Left lung (tissue), 10 donors: Measurements from ENCODE around the gene ZNF281. TPM values are rescaled to one million over a fixed set of nuclear protein-coding genes. Genes with fewer than 3 reads are reported as not detected.

Experiments
- ATAC-seq: fragments of 200-7000 bp; cut with Tn5 transposase; one replicate; pipeline ENCODE4 v1.9.1; 2020; ENCODE audit warnings: moderate library complexity
- DNase-seq, 4 donors: peaks; one replicate each; pipeline ENCODE4 v3.0.0-alpha.2; 2013 to 2020
- H3K27ac ChIP-seq, 2 donors: fragments of 200-600 bp; sonication (generic) in 1 of 2; one replicate each; pipeline versions ENCODE4 v1.5.0 to v1.8.0; 2020 to 2021
- H3K27me3 ChIP-seq, 2 donors: fragments of 200-600 bp; sonication (generic) in 1 of 2; one replicate each; pipeline versions ENCODE4 v1.5.0 to v1.8.0; 2020 to 2021
- H3K36me3 ChIP-seq, 2 donors: fragments of 200-600 bp; sonication (generic) in 1 of 2; one replicate each; pipeline versions ENCODE4 v1.5.0 to v1.8.0; 2020 to 2021
- H3K4me1 ChIP-seq, 2 donors: fragments of 200-600 bp; one replicate each; pipeline ENCODE4 v1.8.0; 2021
- H3K4me3 ChIP-seq, 2 donors: fragments of 200-600 bp; sonication (generic) in 1 of 2; one replicate each; pipeline versions ENCODE4 v1.5.0 to v1.8.0; 2020 to 2021; ENCODE audit warnings: mild to moderate bottlenecking in 1 of 2
- H3K9me3 ChIP-seq, 2 donors: fragments of 200-600 bp; sonication (generic) in 1 of 2; one replicate each; pipeline versions ENCODE4 v1.5.0 to v1.8.0; 2020 to 2021
- intact Hi-C, 2 donors: fragments of 100-400 bp; cut with DNase I; formaldehyde crosslinking; loops; one replicate each; pipeline versions ENCODE4 v1.11.2 to v1.14.2; 2022
- polyA plus RNA-seq, 6 donors: library from polyadenylated mRNA; unstranded; fragments of 120-200 nt; gene quantifications; one replicate each; pipeline ENCODE4 v1.2.1, GENCODE V29; 2013; ENCODE audit not compliant: insufficient read length in 6 of 6
- total RNA-seq, 2 donors: library from RNA; stranded (reverse); fragmentation: NEBNext Ultra II Directional; extraction: Animal tissue kit (Norgen Biotek cat#: 25700); gene quantifications; one replicate each; pipeline ENCODE4 v1.2.1, GENCODE V29; 2021
- TF ChIP-seq, protein P1 (sequence below), 2 donors: fragments of 200-600 bp; sonication (generic) in 1 of 2; IDR thresholded peaks; one replicate each; pipeline versions ENCODE4 v1.5.0 to v1.8.0; 2021; ENCODE audit warnings: antibody characterized with exemption in 2 of 2
- donor health status: DM: no; HTN: yes; CAD: no.
- donor health status: DM: no; HTN: no; CAD: no.

Gene ZNF281
- total and polyA plus RNA-seq, 8 donors, result 18.1 to 28.9 (median 26.3) TPM

DNA sequence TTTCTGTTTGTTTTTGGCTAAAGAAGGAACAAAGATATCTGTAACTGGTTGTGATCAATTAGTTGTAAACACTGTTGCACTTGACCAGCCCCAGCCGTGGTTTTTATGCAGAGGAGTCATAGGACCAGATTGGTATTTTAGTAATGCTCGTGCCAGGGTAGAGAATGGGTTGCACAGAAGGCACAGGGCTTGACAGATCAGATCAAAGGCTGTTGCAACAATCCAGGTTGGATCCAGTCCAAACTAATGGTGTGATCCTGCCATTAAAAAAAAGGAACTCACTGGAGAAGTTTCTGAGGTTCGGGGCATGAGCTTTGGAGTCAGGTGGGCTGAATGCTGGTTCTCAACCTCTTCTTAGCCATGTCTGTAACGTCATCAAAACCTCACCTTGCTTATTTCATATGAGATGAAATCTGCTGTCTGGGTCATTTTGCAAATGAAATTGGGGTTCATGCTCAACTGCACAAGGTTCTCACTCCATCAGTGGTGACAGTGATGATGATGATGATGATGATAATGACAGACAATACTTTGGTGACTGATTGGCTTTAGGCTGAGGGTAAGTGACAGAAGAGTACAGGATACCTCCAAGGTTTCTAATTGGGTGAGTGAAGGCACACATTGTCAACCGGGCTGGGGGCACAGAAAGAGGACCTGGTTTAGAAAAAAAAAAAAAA lies 43.1 kb downstream of the ZNF281 start:
- Histone ChIP-seq H3K4me1 (peaks cover 0 to 62% of the 10 kb centered on the region in 2 donors), H3K9me3 (no peaks in the 10 kb centered on the region), H3K36me3 (no peaks in the 10 kb centered on the region), H3K27ac (peak overlapping the region in 1 of 2 donors; percentile 5), H3K4me3 (no peak overlapping the region), H3K27me3 (no peaks in the 10 kb centered on the region)
- ATAC-seq (no peak), DNase-seq (no peak)
- TF ChIP-seq, protein P1, sequence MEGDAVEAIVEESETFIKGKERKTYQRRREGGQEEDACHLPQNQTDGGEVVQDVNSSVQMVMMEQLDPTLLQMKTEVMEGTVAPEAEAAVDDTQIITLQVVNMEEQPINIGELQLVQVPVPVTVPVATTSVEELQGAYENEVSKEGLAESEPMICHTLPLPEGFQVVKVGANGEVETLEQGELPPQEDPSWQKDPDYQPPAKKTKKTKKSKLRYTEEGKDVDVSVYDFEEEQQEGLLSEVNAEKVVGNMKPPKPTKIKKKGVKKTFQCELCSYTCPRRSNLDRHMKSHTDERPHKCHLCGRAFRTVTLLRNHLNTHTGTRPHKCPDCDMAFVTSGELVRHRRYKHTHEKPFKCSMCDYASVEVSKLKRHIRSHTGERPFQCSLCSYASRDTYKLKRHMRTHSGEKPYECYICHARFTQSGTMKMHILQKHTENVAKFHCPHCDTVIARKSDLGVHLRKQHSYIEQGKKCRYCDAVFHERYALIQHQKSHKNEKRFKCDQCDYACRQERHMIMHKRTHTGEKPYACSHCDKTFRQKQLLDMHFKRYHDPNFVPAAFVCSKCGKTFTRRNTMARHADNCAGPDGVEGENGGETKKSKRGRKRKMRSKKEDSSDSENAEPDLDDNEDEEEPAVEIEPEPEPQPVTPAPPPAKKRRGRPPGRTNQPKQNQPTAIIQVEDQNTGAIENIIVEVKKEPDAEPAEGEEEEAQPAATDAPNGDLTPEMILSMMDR (IDR thresholded peaks at IDR 0.05), result no peak
- intact Hi-C loops, result no loop called here

DNA sequence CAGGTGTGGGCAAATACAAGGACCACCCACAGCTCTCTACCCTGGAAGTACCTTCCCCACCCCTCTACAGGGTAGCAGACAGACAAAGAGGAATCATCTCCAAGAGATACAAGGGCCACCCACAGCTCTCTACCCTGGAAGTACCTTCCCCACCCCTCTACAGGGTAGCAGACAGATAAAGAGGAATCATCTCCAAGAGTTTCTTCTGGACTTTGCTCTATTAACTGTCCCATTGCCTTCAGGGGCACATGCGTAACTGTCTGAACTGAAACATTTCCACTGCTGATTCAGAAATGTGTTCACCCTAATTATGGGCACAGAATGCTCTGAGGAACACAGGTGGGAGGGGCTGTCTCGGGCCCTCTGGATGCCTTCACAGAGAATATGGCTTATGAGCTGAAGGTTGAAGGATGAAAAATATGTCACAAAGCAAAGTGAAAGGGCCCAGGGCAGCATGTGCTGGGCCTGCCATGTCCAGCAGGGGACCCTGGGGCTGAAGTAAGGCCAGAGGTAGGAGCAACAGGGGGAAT lies 43.9 kb downstream of the ZNF281 start:
- TF ChIP-seq, protein P1 (IDR thresholded peaks at IDR 0.05), result no peak
- DNase-seq, result no peak

DNA sequence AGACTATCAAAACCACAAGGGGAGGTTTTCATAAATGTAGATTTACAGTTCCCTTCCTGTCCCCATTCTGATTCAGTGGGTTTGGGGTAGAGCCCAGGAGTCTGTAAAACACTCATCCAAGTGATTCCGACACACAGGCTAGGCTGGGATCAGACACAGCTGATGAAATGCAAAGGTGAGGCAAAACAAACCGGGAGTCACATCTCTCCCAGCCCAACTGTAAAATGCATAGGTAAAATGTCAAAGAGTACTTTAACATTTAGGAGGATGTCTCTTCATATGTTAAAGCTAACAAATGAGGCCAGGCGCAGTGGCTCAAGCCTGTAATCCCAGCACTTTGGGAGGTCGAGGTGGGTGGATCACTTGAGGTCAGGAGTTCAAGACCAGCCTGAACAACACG lies 45.0 kb downstream of the ZNF281 start:
- Histone ChIP-seq H3K27me3 (no peaks in the 10 kb centered on the region), H3K9me3 (no peaks in the 10 kb centered on the region), H3K4me3 (no peak overlapping the region), H3K36me3 (no peaks in the 10 kb centered on the region), H3K27ac (no peak overlapping the region), H3K4me1 (peaks cover 0 to 67% of the 10 kb centered on the region in 2 donors)
- intact Hi-C loops, result no loop called here
- no peak for DNase-seq
- TF ChIP-seq, protein P1 (IDR thresholded peaks at IDR 0.05), result no peak
- ATAC-seq, result no peak

More for the DNA sequence above, 43.9 kb downstream of the ZNF281 start:
- intact Hi-C loops, result no loop called here
- no peak overlapping the region for H3K4me3 ChIP-seq
- H3K27me3 ChIP-seq, result no peaks in the 10 kb centered on the region
- no peaks in the 10 kb centered on the region for H3K9me3 ChIP-seq
- H3K27ac ChIP-seq, result peak overlapping the region in 1 of 2 donors; percentile 5
- ATAC-seq, result no peak
- peaks cover 0 to 62% of the 10 kb centered on the region in 2 donors for H3K4me1 ChIP-seq
- no peaks in the 10 kb centered on the region for H3K36me3 ChIP-seq

DNA sequence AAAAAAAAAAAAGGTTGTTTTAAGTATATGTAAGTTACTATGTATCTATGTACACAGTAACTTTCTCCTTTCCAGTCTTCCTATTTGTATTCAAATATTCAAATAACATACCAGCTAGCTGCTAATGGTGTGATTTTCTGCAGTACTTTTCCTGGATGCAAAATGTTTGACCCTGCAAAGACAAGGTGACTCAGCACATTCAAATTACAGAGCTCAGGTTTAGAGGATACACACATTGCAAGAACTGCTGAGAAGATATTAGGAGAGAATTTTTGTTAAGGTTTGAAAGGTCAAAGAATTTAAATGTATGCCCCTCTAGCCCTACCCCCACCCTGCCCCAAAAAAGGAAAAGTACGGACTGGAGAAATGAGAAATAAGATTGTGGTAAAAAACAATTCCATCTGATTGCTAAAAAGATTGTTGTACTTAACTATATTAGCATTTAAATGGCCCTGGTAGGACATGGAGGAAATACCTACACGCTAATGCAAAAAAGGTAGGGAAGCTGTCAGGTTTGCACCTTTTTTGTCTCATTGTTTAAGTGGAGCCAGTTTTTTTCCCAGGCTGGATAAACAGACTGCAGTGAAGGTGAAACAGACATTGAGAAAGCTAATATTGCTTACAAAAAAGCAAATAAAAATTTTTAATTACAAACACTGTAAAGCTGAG lies 45.6 kb downstream of the ZNF281 start:
- DNase-seq (no peak), ATAC-seq (peak; percentile 15)
- H3K36me3 ChIP-seq, result no peaks in the 10 kb centered on the region
- no peaks in the 10 kb centered on the region for H3K27me3 ChIP-seq
- intact Hi-C loops, result no loop called here
- peaks cover 0 to 68% of the 10 kb centered on the region in 2 donors for H3K4me1 ChIP-seq
- TF ChIP-seq, protein P1 (IDR thresholded peaks at IDR 0.05), result no peak
- no peak overlapping the region for H3K4me3 ChIP-seq
- H3K27ac ChIP-seq, result peak overlapping the region in 1 of 2 donors; percentile 76
- H3K9me3 ChIP-seq, result no peaks in the 10 kb centered on the region

DNA sequence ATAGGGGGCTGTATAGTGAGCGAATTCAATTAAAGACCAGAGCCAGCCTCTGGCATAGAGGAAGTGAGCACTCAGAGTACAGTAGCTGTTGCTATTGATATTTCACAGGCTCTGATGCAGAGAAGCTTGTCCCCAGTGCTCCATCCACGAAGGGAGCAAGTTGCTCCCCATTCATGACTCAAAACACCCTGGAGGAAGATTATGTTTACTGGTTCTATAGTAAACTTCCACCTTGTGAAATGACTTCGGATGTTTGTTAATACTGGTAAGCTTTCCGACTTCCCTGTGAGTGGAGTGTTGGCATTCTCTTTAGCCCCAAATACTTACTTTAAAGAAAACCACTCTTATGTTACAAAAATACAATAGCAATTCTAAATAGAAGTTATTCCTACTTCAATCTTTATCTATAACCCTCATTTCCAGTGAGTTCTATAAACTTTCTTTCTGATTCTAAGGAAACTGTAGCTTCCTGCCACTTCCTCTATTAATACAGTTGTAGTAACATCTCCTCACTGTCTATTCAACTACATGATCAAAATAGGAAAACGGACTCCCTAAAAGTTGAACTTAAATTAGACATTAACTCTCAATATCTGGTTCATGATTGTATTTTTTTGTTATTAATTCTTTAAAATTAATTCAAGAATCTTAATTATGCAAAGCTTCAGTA lies 46.4 kb downstream of the ZNF281 start:
- ATAC-seq (no peak), DNase-seq (no peak)
- Histone ChIP-seq H3K9me3 (no peaks in the 10 kb centered on the region), H3K4me1 (peaks cover 0 to 65% of the 10 kb centered on the region in 2 donors), H3K36me3 (no peaks in the 10 kb centered on the region), H3K27ac (peak overlapping the region in 1 of 2 donors; percentile 76), H3K27me3 (no peaks in the 10 kb centered on the region), H3K4me3 (no peak overlapping the region)
- intact Hi-C loops, result no loop called here
- TF ChIP-seq, protein P1 (IDR thresholded peaks at IDR 0.05), result no peak
